ENCODE results near the gene DDR2.

DNA sequence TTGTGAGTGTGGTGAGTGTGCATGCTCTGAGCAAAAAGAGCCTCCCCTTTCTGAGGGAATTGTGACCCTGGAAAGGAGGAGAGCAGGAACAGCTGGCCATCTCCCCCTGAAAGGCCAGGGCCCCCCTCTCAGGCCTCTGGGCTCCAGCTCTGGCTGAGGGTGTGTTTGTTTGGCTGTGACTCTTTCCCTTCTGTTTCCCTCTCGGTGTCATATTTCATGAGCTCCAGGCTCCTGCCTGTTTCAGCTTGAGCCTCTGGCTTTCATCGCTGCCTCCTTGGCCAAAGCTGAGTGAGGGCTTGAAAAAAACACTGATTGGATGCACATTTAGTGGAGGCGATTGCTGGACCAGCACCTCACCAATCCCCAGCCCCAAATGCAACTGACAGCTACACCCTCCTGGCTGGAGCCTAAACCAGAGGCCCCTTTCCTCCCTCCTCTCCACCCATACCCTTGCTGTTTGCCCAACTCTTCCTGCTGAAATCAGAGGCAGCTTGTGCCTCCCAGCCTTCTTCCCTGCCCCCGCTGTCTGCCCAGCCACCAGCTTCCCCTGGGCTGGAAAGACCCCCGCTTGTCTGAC, 64.1 kb downstream of the DDR2 start:
- no peak for TF ChIP-seq POLR2A (IDR thresholded peaks at IDR 0.05; ENCODE audit: extremely low read depth, insufficient read length)
- TF ChIP-seq, protein P1, sequence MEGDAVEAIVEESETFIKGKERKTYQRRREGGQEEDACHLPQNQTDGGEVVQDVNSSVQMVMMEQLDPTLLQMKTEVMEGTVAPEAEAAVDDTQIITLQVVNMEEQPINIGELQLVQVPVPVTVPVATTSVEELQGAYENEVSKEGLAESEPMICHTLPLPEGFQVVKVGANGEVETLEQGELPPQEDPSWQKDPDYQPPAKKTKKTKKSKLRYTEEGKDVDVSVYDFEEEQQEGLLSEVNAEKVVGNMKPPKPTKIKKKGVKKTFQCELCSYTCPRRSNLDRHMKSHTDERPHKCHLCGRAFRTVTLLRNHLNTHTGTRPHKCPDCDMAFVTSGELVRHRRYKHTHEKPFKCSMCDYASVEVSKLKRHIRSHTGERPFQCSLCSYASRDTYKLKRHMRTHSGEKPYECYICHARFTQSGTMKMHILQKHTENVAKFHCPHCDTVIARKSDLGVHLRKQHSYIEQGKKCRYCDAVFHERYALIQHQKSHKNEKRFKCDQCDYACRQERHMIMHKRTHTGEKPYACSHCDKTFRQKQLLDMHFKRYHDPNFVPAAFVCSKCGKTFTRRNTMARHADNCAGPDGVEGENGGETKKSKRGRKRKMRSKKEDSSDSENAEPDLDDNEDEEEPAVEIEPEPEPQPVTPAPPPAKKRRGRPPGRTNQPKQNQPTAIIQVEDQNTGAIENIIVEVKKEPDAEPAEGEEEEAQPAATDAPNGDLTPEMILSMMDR (IDR thresholded peaks at IDR 0.05; ENCODE audit: low read depth, low read length), result no peak
- TF ChIP-seq, protein P2, sequence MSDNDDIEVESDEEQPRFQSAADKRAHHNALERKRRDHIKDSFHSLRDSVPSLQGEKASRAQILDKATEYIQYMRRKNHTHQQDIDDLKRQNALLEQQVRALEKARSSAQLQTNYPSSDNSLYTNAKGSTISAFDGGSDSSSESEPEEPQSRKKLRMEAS (IDR thresholded peaks at IDR 0.05; ENCODE audit: low read depth, low read length), result no peak
